Astrocyte of the spinal cord (primary cell): ENCODE results near the gene ZIC2.
A peak's percentile ranks its signal among the peaks of the same experiment; 100 is the strongest.

Experiments
- DNase-seq: peaks from one replicate; pipeline ENCODE4 v3.0.0; 2011; ENCODE audit warnings: low read depth, low spot score
- H3K4me3 ChIP-seq: 2 replicates; pipeline ENCODE4 v1.5.1; 2011; ENCODE audit warnings: low read depth, mild to moderate bottlenecking, low read length, moderate library complexity
- in situ Hi-C: cut with HindIII; loops from 2 replicates; pipeline ENCODE4 v1.10.0; 2017; ENCODE audit warnings: low sequenced_read_pairs
- TF ChIP-seq, protein P1 (sequence below): IDR thresholded peaks from 2 replicates; pipeline ENCODE4 v1.5.1; 2012; ENCODE audit warnings: low read depth, mild to moderate bottlenecking, low read length, inconsistent platforms

Gene ZIC2

DNA sequence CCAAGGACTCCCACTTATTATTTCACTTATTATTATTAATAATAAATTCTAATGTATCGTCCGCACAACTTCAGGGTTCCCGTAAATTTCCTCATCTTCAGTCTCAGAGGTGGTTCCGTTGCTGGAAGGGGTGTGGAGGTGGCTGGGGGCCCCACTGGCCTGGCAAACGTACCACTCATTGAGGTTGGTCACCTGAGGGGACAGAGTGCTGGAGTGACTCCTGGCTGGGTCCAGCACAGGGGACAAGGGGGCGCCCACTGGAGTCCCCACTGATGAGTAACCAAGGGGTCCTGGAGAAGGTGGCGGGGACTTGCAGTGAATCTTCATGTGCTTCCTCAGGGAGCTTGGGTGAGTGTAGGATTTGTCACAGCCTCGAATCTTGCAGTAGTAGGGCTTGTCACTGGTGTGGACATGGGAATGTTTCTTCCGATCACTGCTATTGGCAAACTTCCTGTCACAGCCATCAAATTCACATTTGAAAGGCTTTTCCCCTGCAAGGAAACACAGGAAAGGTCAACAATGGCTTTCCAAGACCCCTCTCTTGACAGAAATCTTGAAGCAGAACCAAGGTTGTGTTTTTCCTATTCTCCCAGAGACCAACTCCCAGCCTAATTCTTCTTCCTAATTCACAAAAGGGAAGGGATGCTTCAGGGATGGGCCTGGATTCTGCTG lies 16.1 kb upstream of the ZIC2 start:
- no peak overlapping the region for H3K4me3 ChIP-seq
- TF ChIP-seq, protein P1, sequence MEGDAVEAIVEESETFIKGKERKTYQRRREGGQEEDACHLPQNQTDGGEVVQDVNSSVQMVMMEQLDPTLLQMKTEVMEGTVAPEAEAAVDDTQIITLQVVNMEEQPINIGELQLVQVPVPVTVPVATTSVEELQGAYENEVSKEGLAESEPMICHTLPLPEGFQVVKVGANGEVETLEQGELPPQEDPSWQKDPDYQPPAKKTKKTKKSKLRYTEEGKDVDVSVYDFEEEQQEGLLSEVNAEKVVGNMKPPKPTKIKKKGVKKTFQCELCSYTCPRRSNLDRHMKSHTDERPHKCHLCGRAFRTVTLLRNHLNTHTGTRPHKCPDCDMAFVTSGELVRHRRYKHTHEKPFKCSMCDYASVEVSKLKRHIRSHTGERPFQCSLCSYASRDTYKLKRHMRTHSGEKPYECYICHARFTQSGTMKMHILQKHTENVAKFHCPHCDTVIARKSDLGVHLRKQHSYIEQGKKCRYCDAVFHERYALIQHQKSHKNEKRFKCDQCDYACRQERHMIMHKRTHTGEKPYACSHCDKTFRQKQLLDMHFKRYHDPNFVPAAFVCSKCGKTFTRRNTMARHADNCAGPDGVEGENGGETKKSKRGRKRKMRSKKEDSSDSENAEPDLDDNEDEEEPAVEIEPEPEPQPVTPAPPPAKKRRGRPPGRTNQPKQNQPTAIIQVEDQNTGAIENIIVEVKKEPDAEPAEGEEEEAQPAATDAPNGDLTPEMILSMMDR = no peak
- in situ Hi-C loops = no loop called here
- no peak for DNase-seq

DNA sequence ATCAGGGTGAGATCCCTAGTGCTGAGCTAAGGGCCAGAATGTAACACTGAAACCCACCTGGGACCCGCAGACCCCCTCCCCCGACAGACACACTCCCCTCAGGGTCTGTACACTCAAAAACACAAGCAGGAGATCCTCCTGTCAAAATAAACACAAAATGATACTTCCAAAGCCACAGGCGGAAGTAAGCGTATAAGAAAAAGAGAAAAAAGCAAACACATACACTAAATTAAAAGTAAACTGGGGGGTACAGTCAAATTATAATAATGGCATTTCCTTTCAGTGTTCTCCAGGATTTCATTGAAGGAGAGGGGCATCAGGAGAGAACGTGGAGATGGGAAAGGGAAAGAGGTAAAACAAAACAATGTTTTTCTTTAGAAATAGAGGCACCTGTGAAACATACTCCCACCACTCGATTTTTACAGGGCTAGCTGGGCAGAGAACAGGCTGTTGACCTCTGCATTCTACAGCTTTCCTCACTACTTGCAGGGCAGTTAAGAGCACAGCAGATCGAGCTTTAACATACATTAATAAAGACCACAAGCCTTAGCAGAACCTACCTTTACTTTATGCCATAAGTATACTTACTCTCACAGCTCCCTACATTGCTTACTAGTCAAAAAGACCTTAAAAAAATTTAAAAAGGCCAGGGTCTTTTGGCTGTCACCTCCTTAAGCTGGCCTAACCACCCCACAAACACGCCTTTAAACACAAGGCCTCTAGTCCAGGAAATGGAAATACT lies 15.3 kb upstream of the ZIC2 start:
- no peak for DNase-seq
- in situ Hi-C loops = no loop called here
- TF ChIP-seq, protein P1 = no peak
- H3K4me3 ChIP-seq = no peak overlapping the region

DNA sequence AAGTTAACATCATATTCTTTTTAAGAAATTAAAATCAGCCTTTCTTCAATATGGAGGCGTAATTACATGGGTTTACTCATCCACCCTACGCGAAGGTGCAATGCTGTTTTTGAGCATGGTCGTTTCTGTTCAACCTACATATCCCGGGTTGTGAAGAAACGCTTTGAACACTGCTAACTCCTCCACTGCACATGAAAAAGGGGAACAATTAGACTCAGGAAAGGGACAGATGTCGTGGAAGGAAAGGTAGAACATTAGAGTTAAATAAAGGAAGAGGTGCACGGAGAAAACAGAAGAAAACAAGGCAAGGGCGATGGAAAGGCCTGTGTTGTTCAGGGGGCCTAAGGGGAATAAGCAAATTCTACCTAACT lies 14.1 kb upstream of the ZIC2 start:
- in situ Hi-C loops = no loop called here

DNA sequence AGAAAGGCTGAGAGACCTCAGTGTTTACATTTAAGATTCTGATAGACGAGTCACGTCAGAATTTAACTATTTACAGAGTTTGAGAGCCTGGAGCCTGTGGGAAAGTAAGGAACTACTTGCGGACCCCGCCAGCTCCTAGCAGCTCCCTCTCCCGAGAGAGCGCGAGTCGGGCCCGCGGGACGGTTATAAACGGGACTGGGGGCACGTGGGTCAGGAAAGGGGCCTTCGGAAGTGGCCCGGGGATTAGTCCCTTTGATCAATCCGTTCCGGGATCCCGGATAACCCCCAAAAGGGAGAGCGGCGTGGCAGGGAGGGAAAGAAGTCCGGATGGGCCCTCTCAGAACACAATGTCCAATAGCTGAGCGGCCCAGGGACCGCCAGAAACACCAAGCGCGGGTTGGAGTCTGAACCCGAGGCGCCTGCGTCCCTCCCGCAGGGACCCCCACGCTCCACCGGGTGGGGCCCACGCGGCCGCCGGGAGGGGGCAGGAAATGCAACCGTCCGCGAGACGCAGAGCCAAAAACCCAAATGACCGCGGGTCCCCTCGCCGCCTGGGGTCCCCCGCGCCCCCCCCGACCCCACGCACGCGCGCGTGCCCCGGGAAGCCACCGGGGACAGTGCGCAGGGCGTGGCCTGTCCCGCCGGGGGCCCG lies 13.6 kb upstream of the ZIC2 start:
- DNase-seq = peak; percentile 65
- TF ChIP-seq, protein P1 = no peak
- peak overlapping the region; percentile 43 for H3K4me3 ChIP-seq
- in situ Hi-C loops = no loop called here

More for the DNA sequence above, 14.1 kb upstream of the ZIC2 start:
- H3K4me3 ChIP-seq = peak overlapping the region; percentile 43
- DNase-seq = peak; percentile 51
- TF ChIP-seq, protein P1 = no peak

DNA sequence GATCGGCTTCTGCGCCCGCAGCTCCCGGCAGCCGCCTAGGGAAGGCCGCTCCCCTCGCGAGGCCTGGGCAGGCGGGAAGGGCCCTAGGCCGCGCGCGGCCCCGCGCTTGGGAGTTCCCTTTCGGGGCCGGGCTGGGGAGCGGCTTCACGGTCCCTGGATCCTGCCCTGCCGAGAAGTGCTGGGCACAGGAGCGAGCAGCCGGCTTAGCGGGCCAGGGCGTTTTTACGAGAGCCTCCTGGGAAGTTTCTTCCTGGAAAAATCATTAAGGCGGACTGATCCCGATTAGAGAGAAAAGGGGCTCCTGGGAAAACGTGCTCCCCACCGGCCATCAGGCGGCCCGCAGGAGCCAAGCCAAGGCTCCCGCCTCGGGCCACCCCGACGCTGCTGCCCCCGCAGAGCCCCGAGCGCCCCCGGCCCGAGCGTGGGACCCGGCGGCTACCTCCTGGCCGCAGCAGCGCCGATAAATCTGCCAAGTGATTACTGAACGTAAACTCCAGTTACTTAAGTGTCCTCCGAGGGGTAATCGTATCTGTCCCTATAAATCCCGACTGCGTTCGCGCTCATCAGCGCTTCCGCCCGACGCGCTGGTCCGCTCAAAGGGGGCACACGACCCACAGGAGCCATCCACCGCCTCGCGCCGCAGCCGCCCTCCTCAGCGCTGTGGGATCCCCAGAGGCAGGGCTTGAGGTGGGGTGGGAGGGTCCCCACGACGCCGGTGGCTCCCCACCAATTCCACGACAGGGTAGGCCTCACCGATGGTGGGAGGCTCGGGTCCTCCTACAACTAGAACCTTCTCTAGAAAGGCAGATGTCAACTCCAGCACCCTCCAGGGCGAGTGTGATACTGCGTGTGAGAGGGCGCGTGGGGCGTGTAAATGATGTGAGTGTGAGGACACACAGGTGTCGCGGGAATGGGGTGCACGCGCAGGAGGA lies 12.8 kb upstream of the ZIC2 start:
- in situ Hi-C loops = no loop called here
- TF ChIP-seq, protein P1 = no peak
- peak; percentile 38 for DNase-seq
- H3K4me3 ChIP-seq = peak overlapping the region; percentile 65

DNA sequence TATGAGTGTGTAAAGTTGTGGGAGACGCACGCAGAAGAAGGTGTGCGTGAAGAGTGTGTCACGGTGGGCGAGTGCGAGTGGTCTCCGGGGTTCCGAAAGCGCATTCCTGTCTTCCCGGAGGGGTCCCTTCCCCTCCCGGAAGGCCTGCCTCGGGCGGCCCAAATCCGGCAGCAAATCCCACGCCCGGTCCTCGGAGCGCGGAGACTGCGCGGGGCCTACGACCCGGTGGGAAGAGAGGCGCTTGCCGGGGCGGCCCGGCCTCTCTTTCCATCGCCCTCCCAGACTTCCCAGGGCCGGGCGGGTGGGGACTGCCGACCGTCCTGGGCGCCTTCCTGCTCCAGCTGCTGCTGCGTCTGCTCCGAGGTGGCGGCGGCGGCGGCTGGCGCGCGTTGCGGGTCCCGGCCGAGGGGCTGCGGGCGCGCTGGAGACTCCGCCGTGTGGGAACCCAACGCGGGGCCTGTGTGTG lies 12.1 kb upstream of the ZIC2 start:
- no peak for DNase-seq
- H3K4me3 ChIP-seq = peak overlapping the region; percentile 65
- in situ Hi-C loops = no loop called here
- TF ChIP-seq, protein P1 = no peak
